HG02973 (cell line): Measurements from ENCODE around the gene NAXE.
"Not testable (repeated sequence)": the region's sequence is repeated elsewhere in the genome, so short reads cannot be mapped to it uniquely, and the experiment has no call there.

Source experiments
- ATAC-seq: cut with Tn5 transposase; IDR thresholded peaks from one replicate; pipeline ENCODE4 v1.9.1; 2021; ENCODE audit warnings: moderate library complexity; ENCODE audit not compliant: unreplicated experiment

Gene NAXE

GRCh38 chr1:156591432-156592157 is at the start of gene NAXE:
NAXE (plus strand) TSS chr1:156591776; CDS start chr1:156591805, 29 bp downstream.
- peak; percentile 81 for ATAC-seq

GRCh38 chr1:156543066-156543465 is 48.5 kb upstream of the NAXE start:
- ATAC-seq: no peak

GRCh38 chr1:156544592-156545102 is 46.9 kb upstream of the NAXE start:
- ATAC-seq: no peak

- no peak for ATAC-seq
These were observed 45.3 kb upstream of the NAXE start for GRCh38 chr1:156546267-156546666.

- ATAC-seq: no peak
These were observed 44.1 kb upstream of the NAXE start for GRCh38 chr1:156547434-156547833.

GRCh38 chr1:156547982-156548381 is 43.6 kb upstream of the NAXE start:
- no peak for ATAC-seq

- ATAC-seq: no peak
These were observed 42.2 kb upstream of the NAXE start for GRCh38 chr1:156549390-156549789.

GRCh38 chr1:156549831-156550230 is 41.7 kb upstream of the NAXE start:
- no peak for ATAC-seq

GRCh38 chr1:156550346-156550745 is 41.2 kb upstream of the NAXE start:
- ATAC-seq: no peak

GRCh38 chr1:156551066-156551643 is 40.4 kb upstream of the NAXE start:
- ATAC-seq: no peak

- no peak for ATAC-seq
These were observed 39.7 kb upstream of the NAXE start for GRCh38 chr1:156551869-156552268.

GRCh38 chr1:156552518-156552917 is 39.1 kb upstream of the NAXE start:
- ATAC-seq: no peak

GRCh38 chr1:156552937-156553336 is 38.6 kb upstream of the NAXE start:
- ATAC-seq: not testable (repeated sequence)

- ATAC-seq: no peak
These were observed 37.6 kb upstream of the NAXE start for GRCh38 chr1:156553860-156554485.

GRCh38 chr1:156554971-156555370 is 36.6 kb upstream of the NAXE start:
- ATAC-seq: no peak

GRCh38 chr1:156555715-156556114 is 35.9 kb upstream of the NAXE start:
- no peak for ATAC-seq

- no peak for ATAC-seq
These were observed 35.2 kb upstream of the NAXE start for GRCh38 chr1:156556354-156556753.

- ATAC-seq: no peak
These were observed 32.3 kb upstream of the NAXE start for GRCh38 chr1:156559086-156559796.

GRCh38 chr1:156559797-156560385 is 31.7 kb upstream of the NAXE start:
- no peak for ATAC-seq

- no peak for ATAC-seq
These were observed 30.9 kb upstream of the NAXE start for GRCh38 chr1:156560585-156561163.

- ATAC-seq: no peak
These were observed 26.1 kb upstream of the NAXE start for GRCh38 chr1:156565519-156565918.
